ENCODE data around the gene SLC24A1. TPM values are rescaled to one million over a fixed set of nuclear protein-coding genes. Genes with fewer than 3 reads are reported as not detected.

SLC24A1 gene
- total RNA-seq, 1 donor from 2014 or later = 5.9 TPM

DNA sequence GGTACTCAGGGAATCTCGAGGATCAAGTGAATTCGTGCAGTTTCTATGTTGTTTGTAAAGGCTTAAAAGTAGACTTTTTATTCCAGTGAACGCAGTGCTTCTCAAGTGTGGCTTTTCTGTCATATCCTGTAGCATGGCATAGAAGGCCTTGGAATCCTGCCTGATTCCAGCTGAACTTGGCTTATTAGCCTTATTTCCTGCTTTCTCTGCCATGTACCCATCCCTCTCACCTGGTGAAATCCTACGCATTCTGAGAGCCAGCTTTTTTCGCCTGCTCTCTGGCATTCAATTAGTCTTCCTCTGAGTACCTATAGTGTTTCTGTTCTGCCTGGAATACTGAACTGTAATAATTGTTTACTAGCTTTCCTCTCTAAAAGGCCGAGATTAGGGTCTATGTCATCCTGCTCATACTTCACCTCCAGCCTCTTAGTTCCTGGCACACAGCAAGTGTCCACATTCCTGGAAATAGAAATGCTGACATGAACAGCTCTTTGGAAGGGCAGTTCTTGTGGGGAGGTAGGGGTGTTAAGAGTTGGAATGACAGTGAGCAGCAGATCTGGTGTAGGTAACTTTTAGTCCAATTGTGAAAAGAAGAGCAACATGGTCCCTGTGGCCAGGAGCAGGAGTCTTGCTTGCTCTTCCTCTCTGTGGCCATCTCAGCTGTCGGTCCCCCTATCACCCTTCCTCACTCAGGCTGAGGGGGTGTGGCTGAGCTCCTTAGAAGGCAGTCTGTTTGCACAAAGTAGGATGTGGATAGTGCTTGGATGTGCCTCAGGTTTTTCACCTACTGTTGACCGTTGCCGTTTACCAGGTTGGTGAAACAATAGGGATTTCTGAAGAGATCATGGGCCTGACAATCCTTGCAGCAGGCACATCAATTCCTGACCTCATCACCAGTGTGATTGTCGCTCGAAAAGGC is 30.4 kb downstream of the SLC24A1 start:
- ATAC-seq (no peak), DNase-seq (ENCODE audit: low spot score) (no peak)

DNA sequence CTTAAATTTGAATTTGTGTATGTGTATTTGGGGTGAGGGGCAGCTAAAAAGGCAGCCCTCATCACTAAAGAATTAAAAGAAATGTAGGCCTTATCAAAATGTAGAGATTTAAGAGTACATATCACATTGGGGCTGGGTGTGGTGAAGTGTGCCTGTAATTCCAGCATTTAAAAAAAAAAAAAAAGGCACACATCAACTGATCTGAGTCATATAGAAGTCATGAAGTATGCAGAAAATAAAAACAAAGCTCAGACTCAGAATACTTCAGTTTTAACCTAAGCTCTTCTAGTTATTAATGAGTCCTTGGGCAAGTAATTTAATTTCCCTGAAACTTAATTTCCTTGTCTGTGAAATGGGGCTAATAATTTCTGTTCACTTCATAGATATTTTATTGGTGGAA is 31.6 kb downstream of the SLC24A1 start:
- no peak for ATAC-seq
- no peak for DNase-seq (ENCODE audit: low spot score)

DNA sequence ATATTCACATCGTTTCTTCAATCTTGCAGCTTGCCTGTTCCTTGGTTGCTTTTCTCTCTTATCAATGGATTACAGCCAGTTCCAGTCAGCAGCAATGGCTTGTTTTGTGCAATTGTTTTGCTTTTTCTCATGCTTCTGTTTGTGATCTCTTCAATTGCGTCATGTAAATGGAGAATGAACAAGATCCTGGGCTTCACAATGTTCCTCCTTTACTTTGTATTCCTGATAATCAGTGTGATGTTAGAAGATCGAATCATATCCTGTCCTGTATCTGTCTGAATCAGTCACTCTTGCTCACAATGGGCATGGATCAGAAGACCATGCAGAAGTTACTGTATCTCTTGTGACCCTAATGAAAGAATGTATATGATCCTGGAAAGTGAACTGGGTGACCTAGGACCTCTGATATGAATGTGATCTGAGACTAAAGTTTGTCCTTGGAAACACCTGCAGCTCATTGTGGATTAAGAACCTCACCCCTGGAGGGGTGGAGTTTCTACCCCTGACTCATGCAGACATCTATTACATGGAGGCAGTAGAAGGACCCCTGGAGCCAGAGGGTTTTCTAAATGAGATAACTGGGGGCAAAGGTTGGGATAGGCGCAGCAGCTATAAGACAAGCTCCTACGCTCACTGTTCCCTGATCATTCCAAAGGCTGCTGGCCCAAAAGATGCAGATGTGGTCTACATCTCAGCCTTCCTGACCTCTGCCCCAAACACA is 32.2 kb downstream of the SLC24A1 start:
- DNase-seq (ENCODE audit: low spot score) = no peak
- ATAC-seq = no peak

DNA sequence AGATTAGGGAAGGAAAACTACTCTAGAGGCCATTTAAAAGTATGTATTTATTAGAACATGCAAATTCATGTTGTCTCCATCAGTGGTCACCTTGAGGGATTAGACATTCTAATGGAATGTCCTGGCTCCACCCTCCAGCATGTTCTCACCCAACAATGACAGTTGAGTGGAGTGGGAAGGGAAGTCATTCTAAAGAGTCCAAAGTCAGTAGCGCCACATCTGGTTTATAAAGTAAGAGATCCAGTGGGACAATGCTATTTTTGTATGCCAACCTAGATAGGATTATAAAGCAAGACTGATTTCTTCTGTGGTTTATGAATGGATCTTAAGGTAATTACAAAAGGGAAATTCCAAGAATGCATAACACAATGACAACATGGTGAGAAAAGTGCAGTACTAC is 33.3 kb downstream of the SLC24A1 start:
- DNase-seq (ENCODE audit: low spot score) = no peak
- no peak for ATAC-seq

DNA sequence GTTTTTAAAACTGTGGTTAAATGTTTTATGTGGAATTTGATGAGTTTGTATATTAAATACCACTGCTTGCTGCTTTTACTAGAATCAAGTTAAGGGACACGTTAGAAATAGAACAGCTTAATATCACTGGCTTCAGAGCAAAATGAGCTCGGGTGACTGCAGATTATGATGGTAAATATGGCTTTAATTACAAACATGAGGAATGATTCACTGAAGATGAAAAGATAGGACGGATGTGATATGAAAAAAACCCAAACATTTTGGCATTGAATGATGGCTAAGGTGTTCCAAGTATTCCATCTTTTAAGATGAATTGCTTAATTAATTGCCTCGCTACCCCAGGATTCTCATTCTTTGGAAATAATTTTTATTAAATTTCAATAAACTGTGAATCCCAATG is 33.7 kb downstream of the SLC24A1 start:
- ATAC-seq (no peak), DNase-seq (ENCODE audit: low spot score) (no peak)

DNA sequence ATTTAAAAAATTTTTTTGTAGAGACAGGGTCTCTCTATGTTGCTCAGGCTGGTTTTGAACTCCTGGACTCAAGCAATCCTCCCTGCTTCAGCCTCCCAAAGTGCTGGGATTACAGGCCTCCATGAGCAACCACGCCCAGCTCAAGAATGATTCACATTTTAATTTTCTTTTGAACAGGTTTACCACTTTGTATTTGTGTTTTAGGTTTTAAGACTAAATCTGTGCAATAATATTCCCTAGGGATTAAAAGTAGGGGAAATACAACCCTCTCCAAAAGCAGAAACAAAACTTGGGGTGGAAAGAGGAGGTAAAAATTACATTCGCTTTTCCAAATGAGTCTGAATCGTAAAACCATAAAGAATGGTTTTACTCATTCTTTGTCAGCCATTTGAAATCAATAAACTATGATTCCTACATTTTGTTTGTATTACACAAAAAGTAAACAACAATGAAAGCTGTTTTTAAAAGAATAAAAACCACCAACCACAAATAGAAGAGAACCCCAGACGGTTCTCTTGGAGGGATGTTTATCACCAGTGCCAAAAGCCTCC is 37.8 kb downstream of the SLC24A1 start:
- DNase-seq (ENCODE audit: low spot score) (no peak), ATAC-seq (no peak)

DNA sequence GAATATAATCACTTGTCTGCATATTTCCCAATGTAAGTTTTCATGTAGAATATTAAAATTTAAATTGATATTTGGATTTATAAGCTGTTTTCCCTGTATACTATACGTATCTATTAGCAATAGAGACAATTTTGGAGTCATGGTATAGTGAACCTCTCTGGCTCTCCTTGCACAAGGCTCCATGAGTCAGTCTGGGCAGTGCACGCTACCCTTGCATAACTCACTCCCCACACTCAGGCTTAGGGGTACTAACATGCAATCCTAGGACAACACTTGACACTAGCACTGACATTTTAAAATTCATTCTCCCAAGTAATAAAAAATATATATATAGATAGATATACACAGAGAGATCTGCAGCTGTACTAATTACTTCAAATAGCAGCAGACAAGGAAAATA is 39.2 kb downstream of the SLC24A1 start:
- no peak for ATAC-seq
- DNase-seq (ENCODE audit: low spot score) = no peak

DNA sequence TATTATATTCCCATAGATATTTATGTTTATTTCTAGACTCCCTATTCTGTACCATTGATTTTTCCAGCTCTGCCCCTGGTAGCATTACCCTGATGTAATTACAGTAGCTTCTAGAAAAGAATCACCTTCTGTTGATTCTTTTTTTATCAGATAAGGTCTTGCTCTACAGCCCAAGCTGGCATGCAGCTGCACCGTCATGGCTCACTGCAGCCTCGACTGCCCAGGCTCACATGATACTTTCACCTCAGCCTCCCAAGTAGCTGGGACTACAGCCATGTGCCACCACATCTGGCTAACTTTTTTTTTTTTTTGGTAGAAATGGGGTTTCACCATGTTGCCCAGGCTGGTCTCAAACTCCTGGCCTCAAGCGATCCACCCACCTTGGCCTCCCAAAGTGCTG is 41.8 kb downstream of the SLC24A1 start:
- ATAC-seq (no peak), DNase-seq (ENCODE audit: low spot score) (no peak)

DNA sequence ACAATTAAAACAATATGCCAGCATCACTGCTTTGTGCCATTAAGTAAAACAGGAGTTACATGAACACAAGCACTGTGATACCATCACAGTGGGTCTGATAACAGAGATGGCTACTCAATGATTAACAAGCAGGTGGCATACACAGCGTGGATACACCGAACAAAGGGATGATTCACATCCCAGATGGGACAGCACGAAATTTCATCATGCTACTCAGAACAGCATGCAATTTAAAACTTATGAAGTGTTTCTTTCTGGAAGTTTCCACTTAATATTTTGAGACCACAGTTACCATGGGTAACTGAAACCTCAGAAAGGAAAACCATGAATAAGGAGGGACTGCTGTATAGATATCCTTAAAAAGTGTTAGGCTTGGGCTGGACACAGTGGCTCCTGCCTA is 44.5 kb downstream of the SLC24A1 start:
- DNase-seq (ENCODE audit: low spot score) = no peak

DNA sequence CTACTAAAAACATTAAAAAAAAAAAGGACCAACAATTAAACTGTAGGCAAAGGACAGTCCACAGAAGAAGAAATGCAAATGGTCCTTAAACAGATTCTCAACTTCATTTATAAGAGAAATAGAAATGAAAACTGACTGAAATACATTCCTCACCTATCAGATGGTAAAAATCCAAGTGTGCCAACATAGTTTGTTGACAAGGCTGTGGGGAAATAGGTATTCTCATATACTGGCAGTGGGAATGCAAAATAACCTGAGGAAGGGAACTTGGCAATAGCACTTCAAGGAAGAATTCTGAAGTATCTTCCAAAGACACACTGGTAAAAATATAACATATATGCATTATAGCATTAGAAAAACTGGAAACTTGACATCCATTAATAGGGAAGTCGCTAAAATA is 53.8 kb downstream of the SLC24A1 start:
- ATAC-seq = no peak

More for the DNA sequence above, 44.5 kb downstream of the SLC24A1 start:
- ATAC-seq = no peak

DNA sequence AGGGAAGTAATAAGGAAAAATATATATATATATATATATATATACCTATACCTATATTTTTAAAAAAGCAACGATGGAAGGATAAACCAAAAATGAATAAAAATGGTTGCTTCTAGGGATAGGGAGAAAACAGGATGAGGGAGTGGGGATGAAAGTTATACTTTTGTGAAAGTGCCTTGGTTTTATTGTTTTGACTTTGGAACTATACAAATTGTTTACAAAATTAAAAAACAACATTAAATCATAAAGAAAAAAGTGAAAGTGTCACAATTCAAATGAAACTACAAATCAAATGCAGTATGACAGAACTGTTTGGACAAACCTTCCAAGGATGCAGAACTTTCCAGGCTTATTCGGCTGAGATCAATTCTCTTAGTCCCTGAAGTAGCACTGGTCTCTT is 54.4 kb downstream of the SLC24A1 start:
- ATAC-seq (no peak), DNase-seq (ENCODE audit: low spot score) (no peak)

More for the DNA sequence above, 53.8 kb downstream of the SLC24A1 start:
- no peak for DNase-seq (ENCODE audit: low spot score)

DNA sequence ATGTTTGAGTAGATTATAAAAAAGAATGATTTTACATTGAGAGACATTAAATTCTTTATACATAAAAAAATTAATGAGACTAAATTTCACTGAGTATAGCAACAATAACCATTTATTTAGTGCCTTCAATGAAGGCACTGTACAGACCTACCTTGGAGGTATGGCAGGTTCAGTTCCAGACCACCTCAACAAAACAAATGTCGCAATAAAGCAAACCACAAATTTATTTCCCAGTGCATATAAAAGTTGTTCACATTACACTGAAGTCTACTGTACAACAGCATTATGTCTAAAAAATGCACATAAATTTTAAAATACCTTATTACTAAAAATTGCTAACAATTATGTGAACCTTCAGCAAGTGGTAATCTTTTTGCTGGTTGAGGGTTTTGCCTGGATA is 58.8 kb downstream of the SLC24A1 start:
- DNase-seq (ENCODE audit: low spot score) (no peak), ATAC-seq (no peak)

DNA sequence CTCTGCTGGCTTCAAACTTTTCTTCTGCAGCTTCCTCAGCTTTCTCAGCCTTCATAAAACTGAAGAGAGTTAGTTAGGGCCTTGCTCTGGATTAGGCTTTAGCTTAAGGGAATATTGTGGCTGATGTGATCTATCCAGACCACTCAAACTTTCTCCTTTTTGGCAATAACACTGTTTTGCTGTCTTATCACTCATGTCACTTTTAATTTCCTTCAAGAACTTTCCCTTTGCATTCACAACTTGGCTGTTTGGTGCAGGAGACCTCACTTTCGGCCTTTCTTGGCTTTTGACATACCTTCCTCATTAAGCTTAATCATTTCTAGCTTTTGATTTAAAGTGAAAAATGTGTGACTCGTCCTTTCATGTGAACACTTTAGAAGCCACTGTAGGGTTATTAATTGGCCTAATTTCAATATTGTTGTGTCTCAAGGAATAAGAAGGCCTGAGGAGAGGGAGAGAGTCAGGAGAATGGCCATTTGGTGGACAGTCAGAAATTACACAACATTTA is 60.7 kb downstream of the SLC24A1 start:
- DNase-seq (ENCODE audit: low spot score) (no peak), ATAC-seq (no peak)

DNA sequence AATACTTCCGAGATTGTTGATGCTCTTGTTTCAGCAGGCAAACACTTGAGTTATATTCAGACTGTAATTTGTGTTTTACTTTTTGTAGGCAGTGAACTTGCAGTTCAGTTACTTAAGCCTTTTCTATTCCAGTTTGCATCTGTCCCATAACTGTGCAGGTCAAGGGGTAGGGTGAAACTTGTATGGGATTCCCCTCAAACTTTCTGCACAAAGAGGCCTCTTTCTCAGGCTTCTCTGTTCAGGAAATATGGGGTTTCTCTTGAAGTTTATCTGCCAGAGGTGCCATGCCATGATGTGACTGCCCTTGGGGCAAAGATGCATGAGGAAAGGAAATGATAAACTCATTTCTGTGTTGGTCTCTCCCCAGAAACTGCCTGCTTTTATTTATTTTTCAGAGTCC is 66.7 kb downstream of the SLC24A1 start:
- DNase-seq (ENCODE audit: low spot score) (no peak), ATAC-seq (no peak)

DNA sequence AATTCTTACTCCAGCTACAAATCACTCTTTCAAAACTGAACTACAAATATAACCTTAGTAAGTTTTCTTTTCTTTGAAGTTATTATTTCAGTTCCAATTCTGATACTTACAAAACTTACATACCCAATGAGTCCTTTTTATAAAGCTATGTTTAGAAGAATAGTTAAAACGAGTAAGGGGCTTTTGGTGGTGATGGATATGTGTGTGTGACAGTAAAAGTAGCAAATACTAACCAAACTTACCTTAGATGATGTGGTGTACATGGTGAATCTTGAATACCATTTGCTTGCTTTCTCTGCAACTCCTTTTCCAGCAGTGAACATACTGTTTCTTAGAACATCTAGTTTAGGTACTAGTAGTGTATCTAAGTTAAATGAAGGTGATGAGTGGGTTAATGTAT is 68.4 kb downstream of the SLC24A1 start:
- DNase-seq (ENCODE audit: low spot score) (no peak), ATAC-seq (no peak)

DNA sequence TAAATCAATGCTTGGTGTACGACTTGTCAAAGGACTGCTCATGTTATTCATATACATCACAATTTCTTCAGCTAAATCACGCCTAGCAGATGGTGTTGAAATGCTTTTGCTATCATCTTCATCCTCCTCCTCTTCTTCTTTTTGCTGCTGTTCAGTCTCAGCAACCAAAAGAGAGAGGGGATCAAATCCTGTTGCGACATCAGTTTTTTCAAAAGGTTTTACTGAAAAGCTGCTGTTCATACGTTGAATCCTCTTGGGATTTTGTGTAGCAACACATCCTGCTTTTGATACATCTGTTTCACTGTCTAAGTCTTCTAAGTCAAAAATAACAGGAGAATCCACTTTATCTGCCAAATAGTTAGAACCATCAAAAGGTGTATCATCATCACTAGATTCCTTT is 69.0 kb downstream of the SLC24A1 start:
- DNase-seq (ENCODE audit: low spot score) (no peak), ATAC-seq (no peak)

DNA sequence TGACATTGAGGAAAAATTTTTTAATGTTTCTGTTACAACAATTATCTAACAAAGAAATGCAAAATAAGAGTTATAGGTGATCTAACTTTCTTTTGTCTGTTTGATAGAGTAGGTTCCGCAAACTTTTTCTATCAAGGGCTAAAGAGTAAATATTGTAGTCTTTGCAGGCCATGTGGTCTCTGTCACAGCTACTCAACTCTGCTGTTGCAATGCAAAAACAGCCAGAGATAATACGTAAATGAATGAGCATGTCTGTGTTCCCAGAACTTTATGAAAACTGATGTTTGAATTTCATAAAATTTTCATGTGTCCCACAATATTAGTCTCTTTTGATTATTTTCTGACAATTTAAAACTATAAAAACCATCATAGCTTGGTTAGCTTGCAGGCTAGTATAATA is 73.3 kb downstream of the SLC24A1 start:
- ATAC-seq (no peak), DNase-seq (ENCODE audit: low spot score) (no peak)

Other genes starting within 250 kb of the SLC24A1 start
- 0.23 TPM for gene IGDCC3, start 243.9 kb upstream of the SLC24A1 start, total RNA-seq
- gene IGDCC4, start 199.0 kb upstream of the SLC24A1 start, total RNA-seq = 0.15 TPM
- 8.0 TPM for gene DPP8, start 104.2 kb upstream of the SLC24A1 start, total RNA-seq
- 56.5 TPM for gene HACD3, start 91.5 kb upstream of the SLC24A1 start, total RNA-seq
- gene INTS14, start 10.8 kb upstream of the SLC24A1 start, total RNA-seq = 14.3 TPM
- gene DENND4A, start 170.4 kb downstream of the SLC24A1 start, total RNA-seq = 10.7 TPM
- gene RAB11A, start 247.6 kb downstream of the SLC24A1 start, total RNA-seq = 54.2 TPM